Measurements from ENCODE around the gene OAS3.

GRCh38 chr12:112947314-112947713 lies 9.0 kb downstream of the OAS3 start:
- TF ChIP-seq SP1 (IDR thresholded peaks at IDR 0.05; ENCODE audit: low read depth) (no peak), CTCF (IDR thresholded peaks at IDR 0.05 in 2 of 3, conservative IDR thresholded peaks at IDR 0.05 in 1 of 3; ENCODE audit: borderline replicate concordance in 1 of 3, insufficient read depth in 1 of 3, low read depth in 2 of 3, low read length in 2 of 3) (no peak), ELF1 (IDR thresholded peaks at IDR 0.05; ENCODE audit: borderline replicate concordance, low read depth) (no peak), POLR2A (IDR thresholded peaks at IDR 0.05; ENCODE audit: borderline replicate concordance, extremely low read depth, insufficient read depth, insufficient read length) (no peak), RAD21 (IDR thresholded peaks at IDR 0.05; ENCODE audit: low read depth) (no peak), ATF3 (IDR thresholded peaks at IDR 0.05) (no peak), ZNF274 (IDR thresholded peaks at IDR 0.05; ENCODE audit: low read depth, low read length) (no peak), ZBTB33 (IDR thresholded peaks at IDR 0.05; ENCODE audit: extremely low read depth, insufficient replicate concordance, low read length) (no peak), EZH2 (IDR thresholded peaks at IDR 0.05) (no peak), MAX (IDR thresholded peaks at IDR 0.05) (no peak)
